ENCODE results near the gene CACNG7.

The CACNG7 gene

GRCh38 chr19:53885036-53885435 is 24.0 kb upstream of the CACNG7 start:
- Histone ChIP-seq H3K4me1 (ENCODE audit: control insufficient read depth in 1 of 2, insufficient read depth in 1 of 2, low read depth in 1 of 2, low read length in 1 of 2) (peaks cover 23 to 26% of the 10 kb centered on the region in 2 experiments), H3K27ac (no peak overlapping the region), H3K4me3 (ENCODE audit: low read depth in 1 of 2, low read length in 1 of 2) (no peak overlapping the region), H3K36me3 (no peaks in the 10 kb centered on the region), H3K9me3 (no peaks in the 10 kb centered on the region), H3K27me3 (peaks cover 93% of the 10 kb centered on the region)
- TF ChIP-seq CTCF (IDR thresholded peaks at IDR 0.05) = no peak

- H3K9me3 ChIP-seq = no peaks in the 10 kb centered on the region
- TF ChIP-seq CTCF (IDR thresholded peaks at IDR 0.05) = no peak
- H3K4me1 ChIP-seq (ENCODE audit: control insufficient read depth in 1 of 2, insufficient read depth in 1 of 2, low read depth in 1 of 2, low read length in 1 of 2) = peaks cover 2 to 7% of the 10 kb centered on the region in 2 experiments
- H3K36me3 ChIP-seq = no peaks in the 10 kb centered on the region
- no peak overlapping the region for H3K4me3 ChIP-seq (ENCODE audit: low read depth in 1 of 2, low read length in 1 of 2)
- H3K27ac ChIP-seq = no peak overlapping the region
- peaks cover 96% of the 10 kb centered on the region for H3K27me3 ChIP-seq
Observed at GRCh38 chr19:53892301-53892980, 16.6 kb upstream of the CACNG7 start.

- H3K27ac ChIP-seq = no peak overlapping the region
- peaks cover 96% of the 10 kb centered on the region for H3K27me3 ChIP-seq
- no peak for TF ChIP-seq CTCF (IDR thresholded peaks at IDR 0.05)
- no peaks in the 10 kb centered on the region for H3K9me3 ChIP-seq
- H3K36me3 ChIP-seq = no peaks in the 10 kb centered on the region
- no peak overlapping the region for H3K4me3 ChIP-seq (ENCODE audit: low read depth in 1 of 2, low read length in 1 of 2)
- H3K4me1 ChIP-seq (ENCODE audit: control insufficient read depth in 1 of 2, insufficient read depth in 1 of 2, low read depth in 1 of 2, low read length in 1 of 2) = peaks cover 2 to 7% of the 10 kb centered on the region in 2 experiments
Observed at GRCh38 chr19:53892981-53893325, 16.1 kb upstream of the CACNG7 start.

- peaks cover 96% of the 10 kb centered on the region for H3K27me3 ChIP-seq
- no peak overlapping the region for H3K4me3 ChIP-seq (ENCODE audit: low read depth in 1 of 2, low read length in 1 of 2)
- no peak for TF ChIP-seq CTCF (IDR thresholded peaks at IDR 0.05)
- H3K9me3 ChIP-seq = no peaks in the 10 kb centered on the region
- H3K27ac ChIP-seq = no peak overlapping the region
- H3K36me3 ChIP-seq = no peaks in the 10 kb centered on the region
- peaks cover 2 to 5% of the 10 kb centered on the region in 2 experiments for H3K4me1 ChIP-seq (ENCODE audit: control insufficient read depth in 1 of 2, insufficient read depth in 1 of 2, low read depth in 1 of 2, low read length in 1 of 2)
Observed at GRCh38 chr19:53894707-53895106, 14.4 kb upstream of the CACNG7 start.

GRCh38 chr19:53896682-53897081 is 12.4 kb upstream of the CACNG7 start:
- no peaks in the 10 kb centered on the region for H3K36me3 ChIP-seq
- H3K4me1 ChIP-seq (ENCODE audit: control insufficient read depth in 1 of 2, insufficient read depth in 1 of 2, low read depth in 1 of 2, low read length in 1 of 2) = no peaks in the 10 kb centered on the region
- no peak for TF ChIP-seq CTCF (IDR thresholded peaks at IDR 0.05)
- H3K27me3 ChIP-seq = peaks cover 91% of the 10 kb centered on the region
- H3K4me3 ChIP-seq (ENCODE audit: low read depth in 1 of 2, low read length in 1 of 2) = no peak overlapping the region
- H3K9me3 ChIP-seq = no peaks in the 10 kb centered on the region
- H3K27ac ChIP-seq = no peak overlapping the region

Measured in neutrophil (primary cell).